ENCODE measurements around the gene PCDHGA9. TPM values are rescaled to one million over a fixed set of nuclear protein-coding genes. Genes with fewer than 3 reads are reported as not detected.
"Not testable (repeated sequence)": the region's sequence is repeated elsewhere in the genome, so short reads cannot be mapped to it uniquely, and the experiment has no call there.

PCDHGA9 gene
- total RNA-seq, 1 experiment from 2014 or later = 0.15 TPM

- H3K27ac ChIP-seq (ENCODE audit: low read length); CTCF ChIA-PET; ATAC-seq; POLR2A ChIA-PET; H3K4me3 ChIP-seq (ENCODE audit: low read depth in 2 of 2, low read length in 2 of 2); H3K9me3 ChIP-seq (ENCODE audit: control insufficient read depth, insufficient read depth, low read depth, low read length); H3K36me3 ChIP-seq (ENCODE audit: control insufficient read depth, insufficient read depth, low read length); BruUV-seq (replicated peaks); intact Hi-C loops (cut with micrococcal nuclease; ENCODE audit: unreplicated experiment); DNase-seq (ENCODE audit: low read depth, low spot score); in situ Hi-C loops (cut with HindIII; ENCODE audit: low pct_unique_long_range_greater_than_20kb, low sequenced_read_pairs); H3K27me3 ChIP-seq (ENCODE audit: control insufficient read depth, insufficient read depth, low read length); H3K4me1 ChIP-seq (ENCODE audit: control insufficient read depth, insufficient read depth, low read length): not testable (repeated sequence)
- TF ChIP-seq CTCF (IDR thresholded peaks at IDR 0.05) = peak; percentile 32
These were observed 4.6 kb upstream of the PCDHGA9 start, which contains the start of gene PCDHGB5 for GRCh38 chr5:141397756-141398551. TSS of gene PCDHGB5 (plus strand) at chr5:141397947. CDS start at chr5:141398128, 181 bp downstream.

- intact Hi-C loops (cut with micrococcal nuclease; ENCODE audit: unreplicated experiment) = no loop called here
- ChIA-PET POLR2A (no interaction called here), CTCF (no interaction called here)
- no peak overlapping the region for H3K4me3 ChIP-seq (ENCODE audit: low read depth in 2 of 2, low read length in 2 of 2)
- H3K27me3 ChIP-seq (ENCODE audit: control insufficient read depth, insufficient read depth, low read length) = no peaks in the 10 kb centered on the region; the same call in 1 of the 2 replicates
- no peaks in the 10 kb centered on the region for H3K36me3 ChIP-seq (ENCODE audit: control insufficient read depth, insufficient read depth, low read length)
- no peak overlapping the region for H3K27ac ChIP-seq (ENCODE audit: low read length)
- H3K4me1 ChIP-seq (ENCODE audit: control insufficient read depth, insufficient read depth, low read length) = no peaks in the 10 kb centered on the region
- no TSS peak for BruUV-seq (replicated peaks)
- ATAC-seq = no peak
- DNase-seq (ENCODE audit: low read depth, low spot score) = no peak
- in situ Hi-C loops (cut with HindIII; ENCODE audit: low pct_unique_long_range_greater_than_20kb, low sequenced_read_pairs) = no loop called here
- no peak for TF ChIP-seq CTCF (IDR thresholded peaks at IDR 0.05)
- TF ChIP-seq SIN3A (IDR thresholded peaks at IDR 0.05; ENCODE audit: borderline replicate concordance, insufficient read depth, low read depth, low read length) = no peak
- no peak for TF ChIP-seq TCF7L2 (IDR thresholded peaks at IDR 0.05; ENCODE audit: low read depth, low read length)
- TF ChIP-seq POLR2AphosphoS5 (IDR thresholded peaks at IDR 0.05; ENCODE audit: low read depth, low read length) = no peak
- TF ChIP-seq REST (IDR thresholded peaks at IDR 0.05; ENCODE audit: insufficient read depth in 1 of 2, low read depth in 2 of 2, low read length in 1 of 2) = no peak
- H3K9me3 ChIP-seq (ENCODE audit: control insufficient read depth, insufficient read depth, low read depth, low read length) = no peaks in the 10 kb centered on the region
These were observed 4.0 kb upstream of the PCDHGA9 start for GRCh38 chr5:141398608-141399007.

Data from Panc1 (cell line).